SK-N-SH treated with all-trans-retinoic acid at 6 μM for 48 hours (cell line): Measurements from ENCODE around the gene CCSER1.

Experiments used
- ATAC-seq: fragments of 200-7000 bp; cut with Tn5 transposase; 3 replicates; pipeline ENCODE4 v1.9.1; 2020; ENCODE audit warnings: mild to moderate bottlenecking, moderate library complexity
- ARNTL ChIP-seq: fragments of 450-650 bp; formaldehyde crosslinking; IDR thresholded peaks from 2 replicates; pipeline ENCODE4 v1.5.0; 2020; ENCODE audit warnings: low read depth, mild to moderate bottlenecking, moderate library complexity, borderline replicate concordance
- BACH2 ChIP-seq: fragments of 250-450 bp; sonication (Bioruptor Pico); IDR thresholded peaks from 2 replicates; pipeline ENCODE4 v1.9.0; 2021; ENCODE audit warnings: mild to moderate bottlenecking, borderline replicate concordance
- CSDC2 ChIP-seq: fragments of 250-450 bp; sonication (Bioruptor Pico); IDR thresholded peaks from 2 replicates; pipeline ENCODE4 v1.5.0; 2020; ENCODE audit warnings: mild to moderate bottlenecking, moderate library complexity
- ESRRG ChIP-seq: fragments of 250-450 bp; sonication (Bioruptor Pico); IDR thresholded peaks from 2 replicates; pipeline ENCODE4 v1.6.1; 2021; ENCODE audit warnings: mild to moderate bottlenecking
- GLIS3 ChIP-seq: fragments of 250-450 bp; sonication (Bioruptor Pico); IDR thresholded peaks from 2 replicates; pipeline ENCODE4 v1.5.0; 2020; ENCODE audit warnings: mild to moderate bottlenecking, moderate library complexity
- ISL1 ChIP-seq: fragments of 250-450 bp; sonication (Bioruptor Pico); IDR thresholded peaks from 2 replicates; pipeline ENCODE4 v2.1.2; 2022; ENCODE audit warnings: mild to moderate bottlenecking, moderate library complexity
- OSR1 ChIP-seq: fragments of 250-450 bp; sonication (Bioruptor Pico); IDR thresholded peaks from 2 replicates; pipeline ENCODE4 v1.8.0; 2022; ENCODE audit warnings: moderate library complexity, mild to moderate bottlenecking, inconsistent platforms
- PPARA ChIP-seq: fragments of 250-450 bp; sonication (Bioruptor Pico); IDR thresholded peaks from 2 replicates; pipeline ENCODE4 v1.5.0; 2020; ENCODE audit warnings: mild to moderate bottlenecking, borderline replicate concordance
- RARB ChIP-seq: fragments of 250-450 bp; sonication (Bioruptor Pico); IDR thresholded peaks from 2 replicates; pipeline ENCODE4 v1.8.0; 2021; ENCODE audit warnings: mild to moderate bottlenecking, moderate library complexity
- SNAI2 ChIP-seq: fragments of 250-450 bp; sonication (Bioruptor Pico); IDR thresholded peaks from 2 replicates; pipeline ENCODE4 v1.5.0; 2020; ENCODE audit warnings: mild to moderate bottlenecking, moderate library complexity
- TCF4 ChIP-seq: fragments of 250-450 bp; sonication (Bioruptor Pico); IDR thresholded peaks from 2 replicates; pipeline ENCODE4 v1.8.0; 2021; ENCODE audit warnings: mild to moderate bottlenecking, moderate library complexity, borderline replicate concordance
- ZC3H10 ChIP-seq: fragments of 250-450 bp; sonication (Bioruptor Pico); IDR thresholded peaks from 2 replicates; pipeline ENCODE4 v1.5.1; 2021; ENCODE audit warnings: mild to moderate bottlenecking, moderate library complexity
- ZFP3 ChIP-seq: fragments of 250-450 bp; sonication (Bioruptor Pico); IDR thresholded peaks from 2 replicates; pipeline ENCODE4 v1.5.0; 2020; ENCODE audit warnings: mild to moderate bottlenecking, moderate library complexity
- ZFP30 ChIP-seq: fragments of 450-650 bp; formaldehyde crosslinking; IDR thresholded peaks from 2 replicates; pipeline ENCODE4 v1.5.0; 2022; ENCODE audit warnings: mild to moderate bottlenecking, moderate library complexity
- ZNF565 ChIP-seq: fragments of 450-650 bp; formaldehyde crosslinking; conservative IDR thresholded peaks from 2 replicates; pipeline ENCODE4 v1.5.0; 2020; ENCODE audit warnings: low read depth, mild to moderate bottlenecking, moderate library complexity
- ZNF8 ChIP-seq: fragments of 450-650 bp; formaldehyde crosslinking; IDR thresholded peaks from 2 replicates; pipeline ENCODE4 v1.5.0; 2020; ENCODE audit warnings: mild to moderate bottlenecking, moderate library complexity
- TF ChIP-seq, protein P1 (sequence below): fragments of 250-450 bp; sonication (Bioruptor Pico); IDR thresholded peaks from 2 replicates; pipeline ENCODE4 v1.8.0; 2020; ENCODE audit warnings: mild to moderate bottlenecking, moderate library complexity, borderline replicate concordance
- TF ChIP-seq, protein P2 (sequence below): fragments of 250-450 bp; sonication (Bioruptor Pico); IDR thresholded peaks from 2 replicates; pipeline ENCODE4 v1.5.0; 2020; ENCODE audit warnings: mild to moderate bottlenecking, moderate library complexity
- TF ChIP-seq, protein P3 (sequence below): fragments of 250-450 bp; sonication (Bioruptor Pico); IDR thresholded peaks from 2 replicates; pipeline ENCODE4 v1.5.1; 2020; ENCODE audit warnings: low read depth, mild to moderate bottlenecking, moderate library complexity
- TF ChIP-seq, protein P4 (sequence below): fragments of 250-450 bp; sonication (Bioruptor Pico); IDR thresholded peaks from 2 replicates; pipeline ENCODE4 v1.8.0; 2021; ENCODE audit warnings: low read depth, mild to moderate bottlenecking, moderate library complexity, borderline replicate concordance
- TF ChIP-seq, protein P5 (sequence below): fragments of 250-450 bp; sonication (Bioruptor Pico); IDR thresholded peaks from 2 replicates; pipeline ENCODE4 v1.5.1; 2021; ENCODE audit warnings: mild to moderate bottlenecking, moderate library complexity

Gene CCSER1

DNA sequence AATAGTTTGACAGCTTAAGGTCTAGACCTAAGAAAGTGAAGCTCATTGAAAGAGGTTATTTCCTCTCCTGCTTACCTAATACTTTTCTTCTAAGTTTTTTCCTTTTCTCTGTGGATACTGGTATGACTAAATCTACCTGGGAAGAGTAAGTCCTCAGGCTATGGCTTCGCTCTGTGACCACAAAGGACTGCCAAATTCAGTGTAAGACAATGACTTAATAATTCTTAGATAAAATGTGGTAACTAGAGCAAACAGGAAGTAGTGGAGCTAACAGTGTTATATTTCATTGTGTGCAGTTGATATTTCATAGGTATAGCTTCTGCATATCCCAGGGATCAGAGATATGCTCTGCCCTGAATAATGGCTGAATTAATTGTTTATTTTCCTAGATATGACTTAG lies 418.9 kb downstream of the CCSER1 start (continued):
- no peak for TF ChIP-seq ZC3H10 (CRISPR knock-in tag)
- TF ChIP-seq ZFP30 (CRISPR knock-in tag): no peak

DNA sequence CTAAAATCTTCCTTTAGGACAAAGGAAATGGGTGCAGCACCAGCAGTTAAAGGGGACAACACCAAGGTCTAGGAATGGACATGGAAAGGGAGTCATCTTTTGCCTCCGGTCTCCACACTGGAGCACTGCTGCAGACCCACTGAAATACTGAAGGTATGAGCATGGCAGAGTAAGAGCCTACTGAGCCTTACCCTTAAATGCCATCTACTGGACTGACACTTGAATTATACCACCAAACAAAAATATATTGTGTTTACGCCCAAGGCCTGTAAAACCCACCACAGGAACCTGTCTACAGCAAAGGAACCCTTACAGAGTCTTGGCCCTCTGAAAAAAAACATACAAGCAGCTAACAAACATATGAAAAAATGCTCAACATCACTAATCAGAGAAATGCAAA lies 443.4 kb downstream of the CCSER1 start:
- ATAC-seq: no peak
- TF ChIP-seq GLIS3 (CRISPR knock-in tag) (no peak), TCF4 (no peak), ZNF565 (CRISPR knock-in tag) (no peak), ISL1 (no peak), BACH2 (CRISPR knock-in tag) (no peak), ZFP3 (CRISPR knock-in tag) (no peak), ZNF8 (no peak)
- TF ChIP-seq, protein P1, sequence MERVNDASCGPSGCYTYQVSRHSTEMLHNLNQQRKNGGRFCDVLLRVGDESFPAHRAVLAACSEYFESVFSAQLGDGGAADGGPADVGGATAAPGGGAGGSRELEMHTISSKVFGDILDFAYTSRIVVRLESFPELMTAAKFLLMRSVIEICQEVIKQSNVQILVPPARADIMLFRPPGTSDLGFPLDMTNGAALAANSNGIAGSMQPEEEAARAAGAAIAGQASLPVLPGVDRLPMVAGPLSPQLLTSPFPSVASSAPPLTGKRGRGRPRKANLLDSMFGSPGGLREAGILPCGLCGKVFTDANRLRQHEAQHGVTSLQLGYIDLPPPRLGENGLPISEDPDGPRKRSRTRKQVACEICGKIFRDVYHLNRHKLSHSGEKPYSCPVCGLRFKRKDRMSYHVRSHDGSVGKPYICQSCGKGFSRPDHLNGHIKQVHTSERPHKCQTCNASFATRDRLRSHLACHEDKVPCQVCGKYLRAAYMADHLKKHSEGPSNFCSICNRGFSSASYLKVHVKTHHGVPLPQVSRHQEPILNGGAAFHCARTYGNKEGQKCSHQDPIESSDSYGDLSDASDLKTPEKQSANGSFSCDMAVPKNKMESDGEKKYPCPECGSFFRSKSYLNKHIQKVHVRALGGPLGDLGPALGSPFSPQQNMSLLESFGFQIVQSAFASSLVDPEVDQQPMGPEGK (CRISPR knock-in tag): no peak
- TF ChIP-seq, protein P2, sequence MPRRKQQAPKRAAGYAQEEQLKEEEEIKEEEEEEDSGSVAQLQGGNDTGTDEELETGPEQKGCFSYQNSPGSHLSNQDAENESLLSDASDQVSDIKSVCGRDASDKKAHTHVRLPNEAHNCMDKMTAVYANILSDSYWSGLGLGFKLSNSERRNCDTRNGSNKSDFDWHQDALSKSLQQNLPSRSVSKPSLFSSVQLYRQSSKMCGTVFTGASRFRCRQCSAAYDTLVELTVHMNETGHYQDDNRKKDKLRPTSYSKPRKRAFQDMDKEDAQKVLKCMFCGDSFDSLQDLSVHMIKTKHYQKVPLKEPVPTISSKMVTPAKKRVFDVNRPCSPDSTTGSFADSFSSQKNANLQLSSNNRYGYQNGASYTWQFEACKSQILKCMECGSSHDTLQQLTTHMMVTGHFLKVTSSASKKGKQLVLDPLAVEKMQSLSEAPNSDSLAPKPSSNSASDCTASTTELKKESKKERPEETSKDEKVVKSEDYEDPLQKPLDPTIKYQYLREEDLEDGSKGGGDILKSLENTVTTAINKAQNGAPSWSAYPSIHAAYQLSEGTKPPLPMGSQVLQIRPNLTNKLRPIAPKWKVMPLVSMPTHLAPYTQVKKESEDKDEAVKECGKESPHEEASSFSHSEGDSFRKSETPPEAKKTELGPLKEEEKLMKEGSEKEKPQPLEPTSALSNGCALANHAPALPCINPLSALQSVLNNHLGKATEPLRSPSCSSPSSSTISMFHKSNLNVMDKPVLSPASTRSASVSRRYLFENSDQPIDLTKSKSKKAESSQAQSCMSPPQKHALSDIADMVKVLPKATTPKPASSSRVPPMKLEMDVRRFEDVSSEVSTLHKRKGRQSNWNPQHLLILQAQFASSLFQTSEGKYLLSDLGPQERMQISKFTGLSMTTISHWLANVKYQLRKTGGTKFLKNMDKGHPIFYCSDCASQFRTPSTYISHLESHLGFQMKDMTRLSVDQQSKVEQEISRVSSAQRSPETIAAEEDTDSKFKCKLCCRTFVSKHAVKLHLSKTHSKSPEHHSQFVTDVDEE (CRISPR knock-in tag): no peak

DNA sequence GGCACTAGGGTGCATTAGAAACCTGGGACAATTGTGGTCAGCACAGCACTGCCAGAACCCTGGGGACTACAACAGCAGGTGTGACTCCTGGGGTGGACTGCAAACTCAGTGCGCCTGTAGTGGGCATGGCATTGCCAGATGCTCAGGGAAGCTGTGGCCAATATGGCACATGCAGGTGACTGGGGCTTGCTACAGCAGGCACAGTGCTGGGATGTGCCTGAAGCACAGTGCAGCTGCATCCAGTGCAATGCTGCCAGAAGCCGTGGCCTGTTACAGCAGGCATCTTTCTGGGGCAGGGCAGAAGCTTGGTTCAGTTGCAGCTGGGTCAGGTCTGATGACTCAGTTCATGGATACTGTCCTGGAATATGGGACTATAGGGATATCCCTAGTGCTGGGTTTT lies 445.8 kb downstream of the CCSER1 start:
- TF ChIP-seq GLIS3 (CRISPR knock-in tag) (no peak), ZFP30 (CRISPR knock-in tag) (no peak), OSR1 (no peak), ESRRG (no peak), ARNTL (no peak), ZNF565 (CRISPR knock-in tag) (no peak), BACH2 (CRISPR knock-in tag) (no peak), PPARA (CRISPR knock-in tag) (no peak), SNAI2 (no peak), ZNF8 (no peak), ZC3H10 (CRISPR knock-in tag) (no peak)
- TF ChIP-seq, protein P3, sequence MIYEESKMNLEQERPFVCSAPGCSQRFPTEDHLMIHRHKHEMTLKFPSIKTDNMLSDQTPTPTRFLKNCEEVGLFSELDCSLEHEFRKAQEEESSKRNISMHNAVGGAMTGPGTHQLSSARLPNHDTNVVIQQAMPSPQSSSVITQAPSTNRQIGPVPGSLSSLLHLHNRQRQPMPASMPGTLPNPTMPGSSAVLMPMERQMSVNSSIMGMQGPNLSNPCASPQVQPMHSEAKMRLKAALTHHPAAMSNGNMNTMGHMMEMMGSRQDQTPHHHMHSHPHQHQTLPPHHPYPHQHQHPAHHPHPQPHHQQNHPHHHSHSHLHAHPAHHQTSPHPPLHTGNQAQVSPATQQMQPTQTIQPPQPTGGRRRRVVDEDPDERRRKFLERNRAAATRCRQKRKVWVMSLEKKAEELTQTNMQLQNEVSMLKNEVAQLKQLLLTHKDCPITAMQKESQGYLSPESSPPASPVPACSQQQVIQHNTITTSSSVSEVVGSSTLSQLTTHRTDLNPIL: no peak
- TF ChIP-seq, protein P4, sequence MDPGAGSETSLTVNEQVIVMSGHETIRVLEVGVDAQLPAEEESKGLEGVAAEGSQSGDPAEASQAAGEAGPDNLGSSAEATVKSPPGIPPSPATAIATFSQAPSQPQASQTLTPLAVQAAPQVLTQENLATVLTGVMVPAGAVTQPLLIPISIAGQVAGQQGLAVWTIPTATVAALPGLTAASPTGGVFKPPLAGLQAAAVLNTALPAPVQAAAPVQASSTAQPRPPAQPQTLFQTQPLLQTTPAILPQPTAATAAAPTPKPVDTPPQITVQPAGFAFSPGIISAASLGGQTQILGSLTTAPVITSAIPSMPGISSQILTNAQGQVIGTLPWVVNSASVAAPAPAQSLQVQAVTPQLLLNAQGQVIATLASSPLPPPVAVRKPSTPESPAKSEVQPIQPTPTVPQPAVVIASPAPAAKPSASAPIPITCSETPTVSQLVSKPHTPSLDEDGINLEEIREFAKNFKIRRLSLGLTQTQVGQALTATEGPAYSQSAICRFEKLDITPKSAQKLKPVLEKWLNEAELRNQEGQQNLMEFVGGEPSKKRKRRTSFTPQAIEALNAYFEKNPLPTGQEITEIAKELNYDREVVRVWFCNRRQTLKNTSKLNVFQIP (CRISPR knock-in tag): no peak
- no peak for ATAC-seq

DNA sequence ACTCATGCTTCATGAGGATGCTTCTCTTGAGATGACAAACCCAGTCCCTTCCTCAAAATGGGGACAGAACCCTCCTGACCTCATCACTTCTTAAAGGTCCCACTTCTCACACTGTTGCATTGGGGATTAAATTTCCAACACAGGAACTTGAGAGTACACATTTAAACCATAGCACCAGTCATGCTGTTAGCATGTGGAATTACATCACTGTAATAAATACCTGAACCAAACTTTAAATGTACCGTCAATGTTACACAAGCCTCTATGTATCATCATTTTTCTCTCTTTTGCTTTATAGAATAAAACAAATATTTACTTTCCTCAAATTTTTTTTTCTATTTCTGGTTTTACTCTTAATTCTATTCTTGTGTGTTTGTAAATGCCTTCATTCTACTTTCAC lies 448.2 kb downstream of the CCSER1 start:
- no peak for ATAC-seq
- TF ChIP-seq RARB (CRISPR knock-in tag) (no peak), CSDC2 (CRISPR knock-in tag) (no peak), SNAI2 (no peak), ISL1 (no peak), BACH2 (CRISPR knock-in tag) (no peak), GLIS3 (CRISPR knock-in tag) (no peak), ZC3H10 (CRISPR knock-in tag) (no peak)
- TF ChIP-seq, protein P1 (CRISPR knock-in tag): no peak
- TF ChIP-seq, protein P4 (CRISPR knock-in tag): no peak
- TF ChIP-seq, protein P2 (CRISPR knock-in tag): no peak
- TF ChIP-seq, protein P5, sequence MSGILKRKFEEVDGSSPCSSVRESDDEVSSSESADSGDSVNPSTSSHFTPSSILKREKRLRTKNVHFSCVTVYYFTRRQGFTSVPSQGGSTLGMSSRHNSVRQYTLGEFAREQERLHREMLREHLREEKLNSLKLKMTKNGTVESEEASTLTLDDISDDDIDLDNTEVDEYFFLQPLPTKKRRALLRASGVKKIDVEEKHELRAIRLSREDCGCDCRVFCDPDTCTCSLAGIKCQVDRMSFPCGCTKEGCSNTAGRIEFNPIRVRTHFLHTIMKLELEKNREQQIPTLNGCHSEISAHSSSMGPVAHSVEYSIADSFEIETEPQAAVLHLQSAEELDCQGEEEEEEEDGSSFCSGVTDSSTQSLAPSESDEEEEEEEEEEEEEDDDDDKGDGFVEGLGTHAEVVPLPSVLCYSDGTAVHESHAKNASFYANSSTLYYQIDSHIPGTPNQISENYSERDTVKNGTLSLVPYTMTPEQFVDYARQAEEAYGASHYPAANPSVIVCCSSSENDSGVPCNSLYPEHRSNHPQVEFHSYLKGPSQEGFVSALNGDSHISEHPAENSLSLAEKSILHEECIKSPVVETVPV (CRISPR knock-in tag): no peak
